Measurements from ENCODE around the gene COL25A1. TPM values are rescaled to one million over a fixed set of nuclear protein-coding genes. Genes with fewer than 3 reads are reported as not detected.
A peak's percentile ranks its signal among the peaks of the same experiment; 100 is the strongest.

The COL25A1 gene
- total RNA-seq, 1 donor = 6.9 TPM

DNA sequence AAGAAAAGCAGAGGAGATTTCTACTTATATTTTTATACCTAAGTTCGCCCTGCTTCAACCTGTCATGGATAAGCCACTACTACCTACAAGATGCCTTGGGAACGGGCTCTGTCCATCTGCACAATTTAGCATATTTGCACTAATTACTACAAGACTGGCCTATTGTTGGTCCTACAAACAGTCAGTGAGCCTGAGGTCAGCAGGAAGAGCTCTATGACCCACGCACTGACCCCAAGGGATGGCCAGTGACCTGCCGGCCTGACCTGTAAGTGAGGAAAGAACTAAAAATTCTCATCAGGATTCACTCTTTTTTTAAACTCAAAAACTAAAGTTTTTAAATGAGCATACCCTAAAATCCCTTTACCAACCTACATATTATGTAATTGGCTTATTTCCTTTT is 142.0 kb downstream of the COL25A1 start:
- DNase-seq (ENCODE audit: low read depth) = no peak
- TF ChIP-seq, protein P1, sequence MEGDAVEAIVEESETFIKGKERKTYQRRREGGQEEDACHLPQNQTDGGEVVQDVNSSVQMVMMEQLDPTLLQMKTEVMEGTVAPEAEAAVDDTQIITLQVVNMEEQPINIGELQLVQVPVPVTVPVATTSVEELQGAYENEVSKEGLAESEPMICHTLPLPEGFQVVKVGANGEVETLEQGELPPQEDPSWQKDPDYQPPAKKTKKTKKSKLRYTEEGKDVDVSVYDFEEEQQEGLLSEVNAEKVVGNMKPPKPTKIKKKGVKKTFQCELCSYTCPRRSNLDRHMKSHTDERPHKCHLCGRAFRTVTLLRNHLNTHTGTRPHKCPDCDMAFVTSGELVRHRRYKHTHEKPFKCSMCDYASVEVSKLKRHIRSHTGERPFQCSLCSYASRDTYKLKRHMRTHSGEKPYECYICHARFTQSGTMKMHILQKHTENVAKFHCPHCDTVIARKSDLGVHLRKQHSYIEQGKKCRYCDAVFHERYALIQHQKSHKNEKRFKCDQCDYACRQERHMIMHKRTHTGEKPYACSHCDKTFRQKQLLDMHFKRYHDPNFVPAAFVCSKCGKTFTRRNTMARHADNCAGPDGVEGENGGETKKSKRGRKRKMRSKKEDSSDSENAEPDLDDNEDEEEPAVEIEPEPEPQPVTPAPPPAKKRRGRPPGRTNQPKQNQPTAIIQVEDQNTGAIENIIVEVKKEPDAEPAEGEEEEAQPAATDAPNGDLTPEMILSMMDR (IDR thresholded peaks at IDR 0.05; ENCODE audit: insufficient read depth, low read depth, low read length) = no peak

DNA sequence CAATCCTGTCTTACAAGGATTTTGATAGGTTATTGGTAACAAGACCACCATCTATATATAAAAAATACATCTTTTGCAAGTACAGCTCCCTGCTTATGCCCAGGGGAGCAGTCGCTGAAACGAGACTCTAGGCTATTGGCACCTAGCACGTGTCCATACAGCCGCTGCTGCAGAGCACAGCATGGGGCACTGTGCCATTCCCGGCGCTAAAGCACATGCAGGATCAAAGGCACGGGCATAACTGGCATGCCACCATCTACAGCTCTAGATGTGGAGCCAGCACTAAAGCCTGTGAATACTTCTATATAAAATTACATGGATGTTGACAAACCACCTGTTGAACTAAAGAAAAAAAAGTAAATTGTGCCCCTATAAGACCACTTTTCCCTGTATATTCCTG is 144.8 kb downstream of the COL25A1 start:
- H3K4me3 ChIP-seq (ENCODE audit: low read depth, low read length) = no peak overlapping the region
- no peak for DNase-seq (ENCODE audit: low read depth)
- TF ChIP-seq, protein P1 (IDR thresholded peaks at IDR 0.05; ENCODE audit: insufficient read depth, low read depth, low read length) = no peak

More for the DNA sequence above, 142.0 kb downstream of the COL25A1 start:
- no peak overlapping the region for H3K4me3 ChIP-seq (ENCODE audit: low read depth, low read length)

DNA sequence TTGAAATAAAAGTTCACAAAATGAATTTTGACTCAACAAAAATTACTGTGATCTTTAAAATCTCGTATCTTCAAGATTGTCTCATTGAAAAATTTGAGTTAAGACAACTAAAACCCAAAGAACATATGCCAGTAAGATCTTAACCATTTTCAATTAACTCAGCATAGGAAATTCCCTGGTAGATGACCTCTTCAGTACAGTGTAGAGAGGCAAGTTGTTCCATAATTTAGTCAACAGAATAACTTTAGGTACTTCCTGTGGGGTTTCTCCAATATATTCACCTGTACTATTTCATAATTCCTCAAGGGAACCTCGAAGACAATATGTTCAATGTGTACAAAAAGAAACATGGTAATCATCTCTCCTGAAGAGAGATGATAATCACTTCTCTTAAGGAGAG is 145.3 kb downstream of the COL25A1 start:
- TF ChIP-seq, protein P1 (IDR thresholded peaks at IDR 0.05; ENCODE audit: insufficient read depth, low read depth, low read length) = no peak
- no peak for DNase-seq (ENCODE audit: low read depth)

DNA sequence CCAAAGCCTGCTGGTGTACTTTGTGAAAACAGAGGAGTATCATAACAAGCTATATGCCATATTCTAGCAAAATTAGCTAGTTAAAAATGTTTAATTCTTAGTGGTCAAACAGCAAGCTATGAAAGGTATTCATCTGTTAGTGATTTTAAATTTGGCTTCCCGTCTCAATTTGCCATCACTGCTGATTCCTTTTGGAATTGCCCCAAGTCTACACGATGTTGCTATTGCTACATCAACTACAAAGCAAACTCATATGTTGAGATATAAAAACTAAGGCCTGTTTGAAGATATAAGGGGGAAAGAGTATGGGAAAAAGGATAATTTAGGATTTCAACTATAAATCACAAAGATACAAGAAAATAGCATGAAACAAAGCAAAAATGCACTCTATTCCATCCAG is 146.1 kb downstream of the COL25A1 start:
- no peak for DNase-seq (ENCODE audit: low read depth)
- H3K4me3 ChIP-seq (ENCODE audit: low read depth, low read length) = no peak overlapping the region
- TF ChIP-seq, protein P1 (IDR thresholded peaks at IDR 0.05; ENCODE audit: insufficient read depth, low read depth, low read length) = no peak

More for the DNA sequence above, 145.3 kb downstream of the COL25A1 start:
- H3K4me3 ChIP-seq (ENCODE audit: low read depth, low read length) = no peak overlapping the region

DNA sequence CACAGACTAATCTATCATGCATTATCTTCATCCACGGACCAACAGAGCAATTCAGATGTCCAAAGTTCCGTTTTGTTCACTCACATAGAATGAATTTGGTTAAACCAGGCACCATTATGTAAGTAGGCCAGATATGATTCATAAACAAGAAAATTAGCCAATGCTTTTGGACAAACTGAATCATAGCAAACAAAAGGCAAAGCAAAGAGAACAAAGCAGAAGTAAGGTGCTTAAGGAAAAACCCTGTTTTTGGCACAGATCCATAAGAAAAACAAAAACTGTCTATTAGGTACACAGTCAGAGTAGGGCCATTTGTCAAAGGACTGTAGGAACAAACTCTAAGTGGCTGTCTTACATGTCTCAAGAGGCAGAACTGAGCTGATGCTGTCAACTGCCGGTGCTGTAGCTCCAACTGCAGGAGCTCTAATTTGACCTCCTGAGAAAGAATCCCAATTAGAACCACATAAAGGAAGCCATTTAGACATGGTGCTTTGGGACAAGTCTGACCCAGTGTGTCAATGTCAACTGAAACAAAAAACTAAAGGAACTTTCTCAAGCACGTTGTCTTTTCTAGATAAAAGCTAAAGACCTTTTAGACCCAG is 146.7 kb downstream of the COL25A1 start:
- DNase-seq (ENCODE audit: low read depth) = no peak
- no peak overlapping the region for H3K4me3 ChIP-seq (ENCODE audit: low read depth, low read length)
- TF ChIP-seq, protein P1 (IDR thresholded peaks at IDR 0.05; ENCODE audit: insufficient read depth, low read depth, low read length) = no peak

DNA sequence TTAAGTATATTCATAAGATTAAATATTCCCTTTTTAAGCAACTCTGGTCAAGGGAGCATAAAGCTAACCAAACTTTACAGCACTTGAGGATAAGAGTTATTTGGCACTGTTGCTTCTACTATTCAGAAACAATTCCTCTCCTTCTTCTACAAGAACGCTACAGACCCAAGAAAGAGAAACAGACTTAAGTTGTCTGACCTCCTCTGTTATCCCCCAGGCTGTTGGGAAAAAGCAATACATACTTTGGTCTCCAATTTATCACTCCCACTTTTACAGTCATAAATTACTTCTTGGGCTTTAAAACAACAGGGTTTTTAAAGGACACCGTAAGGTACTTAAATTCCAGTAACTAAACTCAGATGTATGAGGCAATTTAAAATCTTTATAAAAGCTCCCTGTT is 147.4 kb downstream of the COL25A1 start:
- peak; percentile 54 for DNase-seq (ENCODE audit: low read depth)
- TF ChIP-seq, protein P1 (IDR thresholded peaks at IDR 0.05; ENCODE audit: insufficient read depth, low read depth, low read length) = no peak
- H3K4me3 ChIP-seq (ENCODE audit: low read depth, low read length) = no peak overlapping the region

DNA sequence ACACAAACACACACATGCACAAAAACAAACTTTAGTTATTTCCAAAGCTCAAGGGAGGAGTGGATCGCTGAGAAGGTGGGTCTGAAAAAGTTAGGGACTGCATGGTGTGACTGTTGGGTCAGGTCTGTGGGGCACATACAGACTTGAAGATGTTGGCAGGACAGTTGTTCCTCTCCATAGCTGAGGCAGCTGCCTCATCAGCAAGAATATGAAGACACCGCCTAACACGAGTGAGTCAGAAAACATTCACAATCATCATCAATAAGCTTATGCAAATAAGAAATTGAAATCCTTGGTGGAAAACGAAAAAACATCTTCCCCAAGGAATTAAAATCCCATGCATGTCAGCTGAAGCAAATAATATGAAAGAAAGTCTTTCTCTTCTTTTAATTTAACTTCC is 148.0 kb downstream of the COL25A1 start:
- TF ChIP-seq, protein P1 (IDR thresholded peaks at IDR 0.05; ENCODE audit: insufficient read depth, low read depth, low read length) = no peak
- DNase-seq (ENCODE audit: low read depth) = no peak
- no peak overlapping the region for H3K4me3 ChIP-seq (ENCODE audit: low read depth, low read length)
